ENCODE data around the gene PNMA8B. TPM values are rescaled to one million over a fixed set of nuclear protein-coding genes. Genes with fewer than 3 reads are reported as not detected.

The PNMA8B gene, protein sequence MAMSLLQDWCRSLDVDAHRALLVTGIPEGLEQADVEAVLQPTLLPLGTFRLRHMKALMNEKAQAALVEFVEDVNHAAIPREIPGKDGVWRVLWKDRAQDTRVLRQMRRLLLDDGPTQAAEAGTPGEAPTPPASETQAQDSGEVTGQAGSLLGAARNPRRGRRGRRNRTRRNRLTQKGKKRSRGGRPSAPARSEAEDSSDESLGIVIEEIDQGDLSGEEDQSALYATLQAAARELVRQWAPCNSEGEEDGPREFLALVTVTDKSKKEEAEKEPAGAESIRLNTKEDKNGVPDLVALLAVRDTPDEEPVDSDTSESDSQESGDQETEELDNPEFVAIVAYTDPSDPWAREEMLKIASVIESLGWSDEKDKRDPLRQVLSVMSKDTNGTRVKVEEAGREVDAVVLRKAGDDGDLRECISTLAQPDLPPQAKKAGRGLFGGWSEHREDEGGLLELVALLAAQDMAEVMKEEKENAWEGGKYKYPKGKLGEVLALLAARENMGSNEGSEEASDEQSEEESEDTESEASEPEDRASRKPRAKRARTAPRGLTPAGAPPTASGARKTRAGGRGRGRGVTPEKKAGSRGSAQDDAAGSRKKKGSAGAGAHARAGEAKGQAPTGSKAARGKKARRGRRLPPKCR
- total RNA-seq: 0.78 and 5.6 TPM in 2 replicates

DNA sequence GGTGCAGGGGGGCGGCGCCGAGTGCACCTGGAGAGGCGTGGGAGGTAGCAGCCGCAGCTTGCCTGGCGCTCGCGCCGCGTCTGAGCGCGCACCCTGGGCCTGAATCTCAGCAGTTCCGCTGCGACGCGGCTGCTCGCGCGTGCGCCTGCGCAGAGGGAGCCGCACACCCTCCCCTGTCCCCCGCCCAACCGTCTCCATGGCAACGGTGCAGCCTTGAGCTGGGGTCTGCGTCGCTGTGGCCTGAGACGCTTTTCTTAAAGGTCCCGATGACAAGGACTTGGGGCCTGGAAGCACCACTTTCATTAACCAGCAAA is at the start of gene PNMA8B:
TSS of gene PNMA8B (minus strand) at position 82 of the 314 bp plus-strand sequence. CDS start 402 bp downstream, outside the sequence.

DNA sequence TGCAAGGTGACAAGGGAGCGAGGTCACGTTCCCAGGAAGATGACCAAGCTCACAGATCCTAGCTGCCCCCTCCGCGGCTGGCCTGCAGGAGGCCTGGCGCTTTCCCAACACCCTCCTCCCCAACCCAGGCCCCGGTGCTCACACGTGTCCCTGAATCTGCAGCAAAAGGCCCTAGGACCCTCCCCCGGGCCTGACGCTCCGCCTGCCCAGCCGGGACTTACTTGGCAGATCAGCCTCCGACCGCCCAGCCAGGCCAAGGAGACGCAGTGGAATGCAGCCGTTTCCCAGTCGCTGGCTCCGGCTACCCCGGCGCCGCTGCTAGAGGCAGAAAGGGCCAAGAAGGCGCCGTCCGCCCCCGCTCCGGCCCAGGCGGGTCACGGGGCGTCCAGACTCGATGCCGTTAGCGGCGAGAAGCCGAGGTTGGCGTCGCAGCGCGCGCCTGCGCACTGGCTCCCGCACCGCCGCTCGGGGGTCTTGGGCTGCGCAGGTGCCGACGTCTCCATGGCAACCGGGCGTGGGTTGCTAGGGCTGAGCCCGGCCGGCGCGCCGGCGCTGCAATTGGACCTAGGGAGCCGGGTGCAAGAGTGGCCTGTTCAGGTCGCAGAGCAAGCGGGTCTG is 24.4 kb downstream of the PNMA8B start, which contains the start of gene PNMA8A:
TSS of gene PNMA8A (minus strand) at position 448 of the 618 bp plus-strand sequence. CDS start 528 bp downstream, outside the sequence.

Other genes starting within 250 kb of the PNMA8B start
- 17.7 and 36.8 TPM in 2 replicates for gene HIF3A, start 198.8 kb downstream of the PNMA8B start, total RNA-seq
- gene PPP5C, start 148.8 kb downstream of the PNMA8B start, total RNA-seq: 96.1 and 99.9 TPM in 2 replicates
- gene CCDC8, start 82.3 kb downstream of the PNMA8B start, total RNA-seq: 26.4 and 42.2 TPM in 2 replicates
- gene PNMA8C, start 66.9 kb downstream of the PNMA8B start, total RNA-seq: under 0.01 TPM in 1 of 2 replicates, not detected in the other
- gene PNMA8A, start 24.3 kb downstream of the PNMA8B start, total RNA-seq: 1.1 and 4.7 TPM in 2 replicates
- 167 and 168 TPM in 2 replicates for gene CALM3, start 105.5 kb upstream of the PNMA8B start, total RNA-seq
- gene PTGIR, start 129.2 kb upstream of the PNMA8B start, total RNA-seq: 14.0 and 19.9 TPM in 2 replicates
- not detected in 2 replicates for gene GNG8, start 140.3 kb upstream of the PNMA8B start, total RNA-seq
- gene DACT3, start 165.3 kb upstream of the PNMA8B start, total RNA-seq: 7.1 and 24.4 TPM in 2 replicates
- 24.3 and 39.0 TPM in 2 replicates for gene PRKD2, start 221.2 kb upstream of the PNMA8B start, total RNA-seq